Ammon's horn (tissue), 1 donor: Measurements from ENCODE around the gene MAML3.

Experiments
- DNase-seq: peaks from one replicate; pipeline ENCODE4 v3.0.0-alpha.2; 2016; ENCODE audit warnings: low spot score

Gene MAML3

GRCh38 chr4:139782926-139783522 lies 371.0 kb downstream of the MAML3 start:
- no peak for DNase-seq

GRCh38 chr4:139781066-139781465 lies 372.9 kb downstream of the MAML3 start:
- no peak for DNase-seq

GRCh38 chr4:139779691-139780090 lies 374.3 kb downstream of the MAML3 start:
- DNase-seq: no peak

- DNase-seq: no peak
These were observed 376.2 kb downstream of the MAML3 start for GRCh38 chr4:139777757-139778156.

GRCh38 chr4:139776235-139776634 lies 377.7 kb downstream of the MAML3 start:
- DNase-seq: no peak

GRCh38 chr4:139774759-139775487 lies 379.1 kb downstream of the MAML3 start:
- no peak for DNase-seq

GRCh38 chr4:139773560-139774318 lies 380.2 kb downstream of the MAML3 start:
- peak; percentile 17 for DNase-seq

GRCh38 chr4:139770361-139770760 lies 383.6 kb downstream of the MAML3 start:
- DNase-seq: no peak

- no peak for DNase-seq
These were observed 384.6 kb downstream of the MAML3 start for GRCh38 chr4:139769364-139769763.

GRCh38 chr4:139768896-139769295 lies 385.1 kb downstream of the MAML3 start:
- DNase-seq: no peak

- no peak for DNase-seq
These were observed 385.6 kb downstream of the MAML3 start for GRCh38 chr4:139768366-139768765.

GRCh38 chr4:139767585-139767984 lies 386.4 kb downstream of the MAML3 start:
- DNase-seq: no peak

GRCh38 chr4:139767168-139767567 lies 386.8 kb downstream of the MAML3 start:
- DNase-seq: no peak

- DNase-seq: no peak
These were observed 389.2 kb downstream of the MAML3 start for GRCh38 chr4:139764686-139765310.

- no peak for DNase-seq
These were observed 389.8 kb downstream of the MAML3 start for GRCh38 chr4:139764182-139764581.

- DNase-seq: peak; percentile 16
These were observed 390.3 kb downstream of the MAML3 start for GRCh38 chr4:139763672-139764071.

- peak; percentile 40 for DNase-seq
These were observed 390.8 kb downstream of the MAML3 start for GRCh38 chr4:139763205-139763604.

- no peak for DNase-seq
These were observed 391.3 kb downstream of the MAML3 start for GRCh38 chr4:139762720-139763119.

GRCh38 chr4:139761461-139761860 lies 392.5 kb downstream of the MAML3 start:
- no peak for DNase-seq

- DNase-seq: no peak
These were observed 393.4 kb downstream of the MAML3 start for GRCh38 chr4:139760567-139760966.

- no peak for DNase-seq
These were observed 394.9 kb downstream of the MAML3 start for GRCh38 chr4:139759097-139759496.

GRCh38 chr4:139756391-139757180 lies 397.4 kb downstream of the MAML3 start:
- DNase-seq: no peak
